Measurements from ENCODE around the gene NRXN3.

DNA sequence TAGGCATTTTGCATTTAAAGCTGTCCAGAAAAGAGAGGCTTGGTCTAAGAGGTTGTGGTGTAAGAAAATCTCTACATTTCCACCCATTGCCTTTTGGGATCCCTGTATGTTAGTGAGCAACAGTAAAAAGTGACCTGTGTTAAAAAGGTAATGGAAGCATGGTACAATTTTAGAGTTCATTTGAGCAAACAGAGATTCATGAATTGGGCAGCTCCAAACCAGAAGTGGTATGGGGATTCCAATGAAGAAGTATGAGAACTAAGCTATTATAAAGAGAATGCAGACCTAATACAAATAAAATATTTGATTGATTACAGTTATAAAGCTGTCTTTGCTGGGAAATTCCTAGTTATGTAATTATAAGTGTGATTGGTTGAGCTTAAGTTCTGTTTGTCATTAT, 1134.1 kb downstream of the NRXN3 start:
- TF ChIP-seq PKNOX1 (IDR thresholded peaks at IDR 0.05) (no peak), BHLHE40 (IDR thresholded peaks at IDR 0.05; ENCODE audit: borderline replicate concordance) (no peak), FOXK2 (IDR thresholded peaks at IDR 0.05) (no peak), ARNT (IDR thresholded peaks at IDR 0.05) (no peak), ELF4 (IDR thresholded peaks at IDR 0.05) (no peak), TARDBP (IDR thresholded peaks at IDR 0.05) (no peak), FOXM1 (IDR thresholded peaks at IDR 0.05; ENCODE audit: borderline replicate concordance) (no peak), CTBP1 (IDR thresholded peaks at IDR 0.05; ENCODE audit: borderline replicate concordance) (no peak), FOXA1 (IDR thresholded peaks at IDR 0.05) (no peak), HDGF (IDR thresholded peaks at IDR 0.05; ENCODE audit: borderline replicate concordance) (no peak), SP1 (IDR thresholded peaks at IDR 0.05) (no peak), SUZ12 (IDR thresholded peaks at IDR 0.05) (no peak), LEF1 (IDR thresholded peaks at IDR 0.05; ENCODE audit: borderline replicate concordance) (no peak)

Data from HEK293T (cell line).